MM.1S (cell line): Measurements from ENCODE around the gene CHST10.

ENCODE experiments used
- DNase-seq: peaks from one replicate; pipeline ENCODE4 v3.0.0-alpha.2; 2015
- H2AFZ ChIP-seq: fragments of 300-600 bp; sonication (generic); 2 replicates; pipeline ENCODE4 v1.6.0; 2016; ENCODE audit warnings: antibody characterized with exemption, low read length
- H3F3A ChIP-seq: fragments of 300-600 bp; sonication (generic); 2 replicates; pipeline ENCODE4 v1.6.1; 2016; ENCODE audit warnings: mild to moderate bottlenecking, antibody characterized with exemption, low read length, moderate library complexity, mixed read lengths; ENCODE audit not compliant: insufficient read depth
- H3K27ac ChIP-seq: fragments of 300-600 bp; sonication (generic); 2 replicates; pipeline ENCODE4 v1.5.1; 2016; ENCODE audit warnings: mild to moderate bottlenecking, low read length
- H3K27me3 ChIP-seq: fragments of 300-600 bp; sonication (generic); replicated peaks from 2 replicates; pipeline ENCODE4 v1.6.0; 2016; ENCODE audit warnings: low read length; ENCODE audit not compliant: insufficient read depth
- H3K36me3 ChIP-seq: fragments of 300-600 bp; sonication (generic); replicated peaks from 2 replicates; pipeline ENCODE4 v1.6.1; 2016; ENCODE audit warnings: mild to moderate bottlenecking, low read length, mixed read lengths; ENCODE audit not compliant: insufficient read depth
- H3K4me1 ChIP-seq: fragments of 300-600 bp; sonication (generic); 2 replicates; pipeline ENCODE4 v1.6.1; 2016; ENCODE audit warnings: low read length, mixed read lengths
- H3K4me2 ChIP-seq: fragments of 300-600 bp; sonication (generic); 2 replicates; pipeline ENCODE4 v1.6.0; 2016; ENCODE audit warnings: low read depth, low read length
- H3K4me3 ChIP-seq: fragments of 300-600 bp; sonication (generic); 2 replicates; pipeline ENCODE4 v1.5.1; 2016; ENCODE audit warnings: low read length, mixed read lengths
- H3K79me2 ChIP-seq: fragments of 300-600 bp; sonication (generic); 2 replicates; pipeline ENCODE4 v1.6.1; 2016; ENCODE audit warnings: mixed run types, low read length, mixed read lengths
- H3K9ac ChIP-seq: fragments of 300-600 bp; sonication (generic); 2 replicates; pipeline ENCODE4 v1.6.1; 2016; ENCODE audit warnings: low read length, mixed read lengths
- H3K9me2 ChIP-seq: fragments of 300-600 bp; sonication (generic); replicated peaks from 2 replicates; pipeline ENCODE4 v1.6.1; 2016; ENCODE audit warnings: mild to moderate bottlenecking, low read length, mixed read lengths; ENCODE audit not compliant: insufficient read depth
- H3K9me3 ChIP-seq: fragments of 300-600 bp; sonication (generic); replicated peaks from 2 replicates; pipeline ENCODE4 v1.6.1; 2016; ENCODE audit warnings: mild to moderate bottlenecking, low read length, mixed read lengths; ENCODE audit not compliant: insufficient read depth
- H4K20me1 ChIP-seq: fragments of 300-600 bp; sonication (generic); 2 replicates; pipeline ENCODE4 v1.6.1; 2016; ENCODE audit warnings: mild to moderate bottlenecking, low read length, moderate library complexity, mixed read lengths; ENCODE audit not compliant: insufficient read depth
- EZH2 ChIP-seq: fragments of 300-600 bp; sonication (generic); optimal IDR thresholded peaks from 2 replicates; pipeline ENCODE3; 2017; ENCODE audit warnings: low read depth, mild to moderate bottlenecking, antibody characterized with exemption, low read length, mixed read lengths
- EZH2phosphoT487 ChIP-seq: fragments of 300-600 bp; sonication (generic); IDR thresholded peaks from 2 replicates; pipeline ENCODE4 v1.6.1; 2018; ENCODE audit warnings: antibody characterized with exemption, low read length
- TF ChIP-seq, protein P1 (sequence below): fragments of 300-600 bp; sonication (generic); IDR thresholded peaks from 2 replicates; pipeline ENCODE4 v1.5.1; 2016; ENCODE audit warnings: antibody characterized with exemption, low read length, mixed read lengths

Gene CHST10

DNA sequence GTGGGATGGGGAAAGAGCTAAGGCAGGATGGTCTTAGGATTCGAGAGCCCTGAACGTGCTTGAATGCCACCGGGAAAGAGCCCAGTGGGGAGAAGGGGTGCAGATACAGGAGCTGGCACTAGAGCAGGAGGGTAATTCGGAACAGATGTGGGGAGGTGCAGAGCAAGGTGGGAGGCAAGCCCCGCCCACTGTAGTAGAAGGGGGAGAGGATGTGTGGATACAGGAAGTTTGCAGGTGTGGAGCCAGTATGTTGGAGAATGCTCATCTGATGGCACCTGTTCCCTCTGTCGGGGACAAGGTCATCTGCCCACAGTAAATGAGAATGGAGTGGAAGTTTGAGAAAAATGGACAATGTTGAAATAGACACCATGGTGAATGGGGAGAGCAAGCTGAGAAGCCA, 28.8 kb downstream of the CHST10 start:
- Histone ChIP-seq H3K9ac (no peak overlapping the region), H3K9me2 (no peaks in the 10 kb centered on the region), H4K20me1 (no peaks in the 10 kb centered on the region), H3K4me3 (no peak overlapping the region), H3K36me3 (no peaks in the 10 kb centered on the region), H3F3A (no peaks in the 10 kb centered on the region), H2AFZ (no peak overlapping the region), H3K9me3 (no peaks in the 10 kb centered on the region), H3K27me3 (no peaks in the 10 kb centered on the region), H3K4me2 (no peak overlapping the region), H3K4me1 (no peaks in the 10 kb centered on the region), H3K27ac (no peak overlapping the region), H3K79me2 (no peaks in the 10 kb centered on the region)
- no peak for DNase-seq
- TF ChIP-seq, protein P1, sequence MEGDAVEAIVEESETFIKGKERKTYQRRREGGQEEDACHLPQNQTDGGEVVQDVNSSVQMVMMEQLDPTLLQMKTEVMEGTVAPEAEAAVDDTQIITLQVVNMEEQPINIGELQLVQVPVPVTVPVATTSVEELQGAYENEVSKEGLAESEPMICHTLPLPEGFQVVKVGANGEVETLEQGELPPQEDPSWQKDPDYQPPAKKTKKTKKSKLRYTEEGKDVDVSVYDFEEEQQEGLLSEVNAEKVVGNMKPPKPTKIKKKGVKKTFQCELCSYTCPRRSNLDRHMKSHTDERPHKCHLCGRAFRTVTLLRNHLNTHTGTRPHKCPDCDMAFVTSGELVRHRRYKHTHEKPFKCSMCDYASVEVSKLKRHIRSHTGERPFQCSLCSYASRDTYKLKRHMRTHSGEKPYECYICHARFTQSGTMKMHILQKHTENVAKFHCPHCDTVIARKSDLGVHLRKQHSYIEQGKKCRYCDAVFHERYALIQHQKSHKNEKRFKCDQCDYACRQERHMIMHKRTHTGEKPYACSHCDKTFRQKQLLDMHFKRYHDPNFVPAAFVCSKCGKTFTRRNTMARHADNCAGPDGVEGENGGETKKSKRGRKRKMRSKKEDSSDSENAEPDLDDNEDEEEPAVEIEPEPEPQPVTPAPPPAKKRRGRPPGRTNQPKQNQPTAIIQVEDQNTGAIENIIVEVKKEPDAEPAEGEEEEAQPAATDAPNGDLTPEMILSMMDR = no peak
- no peak for TF ChIP-seq EZH2
- no peak for TF ChIP-seq EZH2phosphoT487

DNA sequence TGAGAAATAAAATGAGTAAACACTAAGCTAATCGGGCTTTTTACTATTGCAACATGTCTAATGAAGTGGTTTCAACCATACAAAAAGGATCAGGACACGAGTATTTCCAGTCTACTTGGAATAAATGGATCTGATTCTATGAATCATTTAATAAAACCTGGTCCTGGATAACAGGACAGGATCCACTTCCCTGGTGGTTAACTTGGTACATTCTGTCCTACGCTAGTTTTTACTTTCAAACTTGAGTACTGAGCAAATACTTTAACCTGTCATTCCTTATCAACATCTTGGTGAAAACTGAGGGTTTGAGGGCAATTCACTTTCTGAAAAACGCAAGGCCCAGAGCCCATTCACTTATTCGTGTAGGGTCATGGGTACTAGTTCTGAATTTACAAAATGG, 33.5 kb downstream of the CHST10 start:
- no peaks in the 10 kb centered on the region for H3K9me2 ChIP-seq
- DNase-seq = no peak
- no peak for TF ChIP-seq EZH2phosphoT487
- TF ChIP-seq EZH2 = no peak
- TF ChIP-seq, protein P1 = no peak

DNA sequence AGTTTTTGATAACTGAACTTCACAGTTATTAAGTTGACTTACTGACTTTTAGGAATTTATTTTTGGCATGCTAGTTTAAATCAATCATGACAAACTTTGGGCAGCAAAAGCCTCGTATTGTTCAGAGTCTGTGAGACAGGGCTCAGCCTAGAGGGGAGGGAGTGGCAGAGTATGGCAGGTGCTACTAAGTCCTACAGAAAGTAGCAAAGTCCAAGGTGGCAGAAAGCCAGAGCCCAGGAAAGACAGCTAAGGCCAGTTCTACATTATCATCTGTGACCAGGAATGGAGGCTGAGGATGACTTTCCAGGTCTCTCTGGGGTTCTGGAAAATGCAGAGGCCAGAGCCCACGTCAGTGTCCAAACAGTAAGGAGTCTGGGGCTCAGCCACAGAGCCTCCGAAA, 34.2 kb downstream of the CHST10 start:
- Histone ChIP-seq H2AFZ (no peak overlapping the region), H3K9ac (no peak overlapping the region), H3K27ac (no peak overlapping the region), H3K4me2 (no peak overlapping the region), H3K9me3 (no peaks in the 10 kb centered on the region), H3K4me1 (no peaks in the 10 kb centered on the region), H3K9me2 (no peaks in the 10 kb centered on the region), H3K79me2 (no peaks in the 10 kb centered on the region), H3F3A (no peaks in the 10 kb centered on the region), H3K27me3 (no peaks in the 10 kb centered on the region), H3K36me3 (no peaks in the 10 kb centered on the region), H4K20me1 (no peaks in the 10 kb centered on the region), H3K4me3 (no peak overlapping the region)
- DNase-seq = no peak
- no peak for TF ChIP-seq EZH2
- TF ChIP-seq, protein P1 = no peak
- TF ChIP-seq EZH2phosphoT487 = no peak

More for the DNA sequence above, 33.5 kb downstream of the CHST10 start:
- Histone ChIP-seq H3K36me3 (no peaks in the 10 kb centered on the region), H3K27ac (no peak overlapping the region), H3F3A (no peaks in the 10 kb centered on the region), H3K9me3 (no peaks in the 10 kb centered on the region), H4K20me1 (no peaks in the 10 kb centered on the region), H3K4me3 (no peak overlapping the region), H3K27me3 (no peaks in the 10 kb centered on the region), H3K4me2 (no peak overlapping the region), H3K4me1 (no peaks in the 10 kb centered on the region), H3K79me2 (no peaks in the 10 kb centered on the region), H3K9ac (no peak overlapping the region), H2AFZ (no peak overlapping the region)
